Measurements from ENCODE around the gene GABARAPL2.

DNA sequence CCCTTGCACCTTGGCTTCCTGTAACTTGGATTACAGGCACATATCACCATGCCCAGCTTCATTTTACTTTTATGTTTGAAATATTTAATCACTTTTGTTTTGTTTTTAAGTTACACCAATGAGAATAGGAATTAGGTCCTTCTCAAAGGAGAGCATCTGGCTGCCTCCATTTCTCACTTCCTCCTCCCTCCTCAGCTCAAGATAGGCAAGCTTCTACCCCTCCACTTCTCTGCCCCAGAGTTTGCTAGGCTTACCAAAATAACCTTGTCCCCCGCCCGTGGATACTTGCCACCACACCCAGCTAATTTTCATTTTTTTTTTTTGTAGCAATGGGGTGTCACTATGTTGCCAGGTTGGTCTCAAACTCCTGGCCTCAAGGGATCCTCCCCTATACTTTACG is 17.9 kb downstream of the GABARAPL2 start:
- TF ChIP-seq CTCF (IDR thresholded peaks at IDR 0.05; ENCODE audit: poor library complexity, severe bottlenecking) (no peak), EP300 (conservative IDR thresholded peaks at IDR 0.05; ENCODE audit: poor library complexity, severe bottlenecking) (no peak), RAD21 (conservative IDR thresholded peaks at IDR 0.05) (no peak), EZH2 (IDR thresholded peaks at IDR 0.05; ENCODE audit: borderline replicate concordance, insufficient read depth, low read length, poor library complexity, severe bottlenecking) (no peak), POLR2AphosphoS5 (IDR thresholded peaks at IDR 0.05) (no peak)

Data from neural cell (in vitro differentiated cells).